Islet precursor cell (in vitro differentiated cells): ENCODE data around the gene FASN.

Experiments
- DNase-seq: peaks from one replicate; pipeline ENCODE4 v3.0.0-alpha.2; 2018

The FASN gene

GRCh38 chr17:82117139-82118090 is 19.4 kb upstream of the FASN start:
- peak; percentile 50 for DNase-seq

DNA sequence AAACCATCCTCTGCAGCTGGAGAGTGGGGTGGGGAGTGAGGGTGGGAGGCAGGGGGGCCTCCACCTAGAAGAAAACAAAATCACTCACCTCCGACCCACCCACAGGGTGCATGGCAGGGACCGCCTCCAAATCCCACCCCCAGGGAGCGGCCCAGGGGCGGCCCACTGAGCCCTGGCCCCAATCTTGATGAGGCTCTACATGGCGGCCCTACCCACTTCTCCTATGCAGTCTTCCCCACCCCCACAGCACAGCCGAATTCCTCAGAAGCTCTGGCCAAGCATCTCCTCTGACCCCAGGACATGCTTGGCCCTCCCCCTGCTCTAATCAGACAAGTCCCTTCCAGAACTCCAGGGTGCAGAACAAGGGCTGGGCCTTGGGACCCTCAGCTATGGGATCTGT is 18.2 kb upstream of the FASN start:
- DNase-seq = no peak

- DNase-seq = no peak
These were observed 16.8 kb upstream of the FASN start for GRCh38 chr17:82114872-82115271.

DNA sequence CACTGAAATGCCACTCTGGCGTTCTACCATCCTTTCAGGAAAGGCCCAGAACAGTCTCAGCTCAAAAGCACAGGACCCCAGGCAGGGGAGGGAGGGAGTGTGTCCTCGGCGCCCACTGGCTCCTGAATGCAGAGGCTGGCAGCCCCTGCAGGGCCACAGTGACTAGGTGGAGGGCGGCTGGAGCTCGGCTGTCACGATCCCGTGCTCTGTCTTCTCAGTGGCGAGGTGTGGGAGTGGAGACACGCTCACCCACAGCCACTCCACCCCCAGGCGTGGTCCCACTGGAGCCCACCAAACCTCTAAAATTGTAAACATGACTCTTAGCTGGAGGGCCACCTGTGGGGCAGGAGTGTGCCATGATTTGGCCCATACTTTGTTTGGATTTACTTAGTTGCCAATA is 16.4 kb upstream of the FASN start:
- DNase-seq = no peak

- DNase-seq = no peak
These were observed 15.9 kb upstream of the FASN start for GRCh38 chr17:82113941-82114340.

- DNase-seq = no peak
These were observed 15.4 kb upstream of the FASN start for GRCh38 chr17:82113422-82113821.

DNA sequence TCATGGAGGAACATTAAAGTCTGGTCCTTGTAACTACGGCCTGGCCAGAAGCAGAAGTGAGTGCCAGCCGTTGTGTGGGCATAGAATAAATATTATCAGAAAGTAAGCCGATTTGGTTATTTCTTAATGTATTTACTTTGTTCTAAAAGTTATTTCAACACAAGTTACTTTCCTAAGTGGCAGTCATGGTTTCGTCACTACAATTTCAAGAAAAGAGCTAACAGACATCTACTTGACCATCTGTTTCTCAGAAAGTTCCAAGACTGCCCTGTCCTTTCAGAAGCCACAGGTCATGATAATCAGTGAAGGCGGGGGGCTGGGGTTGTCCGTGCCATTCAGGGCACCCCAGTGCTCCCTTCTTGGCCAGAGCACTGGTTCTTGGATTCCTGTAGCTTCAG is 14.9 kb upstream of the FASN start:
- no peak for DNase-seq

- no peak for DNase-seq
These were observed 14.3 kb upstream of the FASN start for GRCh38 chr17:82112181-82112913.

GRCh38 chr17:82110298-82110697 is 12.3 kb upstream of the FASN start:
- no peak for DNase-seq

DNA sequence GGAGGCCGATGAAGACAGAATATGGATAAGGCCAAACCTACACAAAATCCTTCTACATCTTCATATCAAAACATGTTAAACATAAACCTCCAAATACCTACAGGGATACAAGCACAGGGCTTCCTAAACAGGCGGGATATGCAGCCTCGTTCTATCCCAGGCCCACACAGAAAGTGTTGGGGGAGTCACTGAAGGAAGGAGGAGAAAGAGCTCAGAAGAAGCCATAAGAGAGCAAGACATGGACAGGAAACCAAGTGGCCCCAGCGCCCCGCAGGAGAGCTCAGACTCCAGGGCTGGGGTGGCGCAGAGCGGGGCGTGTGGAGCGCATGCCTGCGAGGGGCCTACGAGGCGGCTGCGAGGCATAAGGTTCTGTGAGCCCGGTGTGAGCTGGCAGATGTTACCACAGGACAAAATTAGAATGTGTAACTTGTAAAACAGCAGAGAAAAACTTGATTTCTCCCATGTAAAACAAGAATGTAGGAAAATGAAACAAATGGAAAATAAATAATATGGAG is 11.0 kb upstream of the FASN start:
- no peak for DNase-seq

- DNase-seq = no peak
These were observed 10.5 kb upstream of the FASN start for GRCh38 chr17:82108496-82108945.

DNA sequence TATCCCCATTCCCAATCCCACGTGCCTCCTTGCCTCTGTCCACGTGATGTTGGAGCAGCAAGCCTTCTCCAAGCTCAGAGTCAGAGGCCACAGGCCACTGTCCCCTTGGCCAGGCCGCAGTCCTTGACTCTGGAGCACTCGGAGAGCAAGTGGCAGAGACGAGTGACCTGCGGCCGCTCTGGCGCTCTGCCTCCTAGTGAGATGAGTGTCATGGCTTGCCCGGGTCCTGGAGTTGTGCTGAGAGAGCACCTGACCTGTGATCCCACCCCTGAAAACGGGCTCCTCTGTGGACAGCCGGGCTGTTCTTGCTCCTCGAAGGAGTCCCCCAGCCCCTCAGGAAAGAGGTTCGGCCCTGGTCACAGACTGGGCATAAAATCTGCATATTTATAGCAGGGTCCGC is 10.0 kb upstream of the FASN start:
- DNase-seq = no peak

DNA sequence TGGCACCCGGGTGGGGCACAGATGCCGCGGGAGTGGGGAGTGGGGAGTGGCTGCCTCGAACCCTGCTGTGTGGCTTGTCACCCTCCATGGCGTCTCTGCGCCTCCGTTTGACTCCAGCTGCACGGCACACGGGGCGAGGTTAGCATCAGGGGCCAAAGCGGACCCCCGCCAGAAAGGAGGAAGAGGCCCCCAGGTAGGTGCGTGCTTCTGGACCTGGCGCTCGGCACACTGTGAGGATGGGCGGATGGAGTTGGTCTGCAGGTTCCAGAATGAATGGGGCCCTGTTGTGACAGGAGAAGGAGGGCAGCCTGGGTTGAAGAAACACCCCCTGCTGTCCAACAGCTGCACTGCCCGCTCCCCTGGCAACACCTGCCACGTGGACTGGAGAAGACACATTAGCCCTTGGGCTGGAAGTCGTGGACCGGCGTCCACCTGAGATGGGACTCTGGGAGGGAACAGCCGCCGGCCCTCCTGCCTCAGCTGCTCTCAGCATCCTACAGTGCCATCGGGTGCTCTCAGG is 9.4 kb upstream of the FASN start:
- DNase-seq = no peak

- DNase-seq = no peak
These were observed 8.8 kb upstream of the FASN start for GRCh38 chr17:82106688-82107305.

DNA sequence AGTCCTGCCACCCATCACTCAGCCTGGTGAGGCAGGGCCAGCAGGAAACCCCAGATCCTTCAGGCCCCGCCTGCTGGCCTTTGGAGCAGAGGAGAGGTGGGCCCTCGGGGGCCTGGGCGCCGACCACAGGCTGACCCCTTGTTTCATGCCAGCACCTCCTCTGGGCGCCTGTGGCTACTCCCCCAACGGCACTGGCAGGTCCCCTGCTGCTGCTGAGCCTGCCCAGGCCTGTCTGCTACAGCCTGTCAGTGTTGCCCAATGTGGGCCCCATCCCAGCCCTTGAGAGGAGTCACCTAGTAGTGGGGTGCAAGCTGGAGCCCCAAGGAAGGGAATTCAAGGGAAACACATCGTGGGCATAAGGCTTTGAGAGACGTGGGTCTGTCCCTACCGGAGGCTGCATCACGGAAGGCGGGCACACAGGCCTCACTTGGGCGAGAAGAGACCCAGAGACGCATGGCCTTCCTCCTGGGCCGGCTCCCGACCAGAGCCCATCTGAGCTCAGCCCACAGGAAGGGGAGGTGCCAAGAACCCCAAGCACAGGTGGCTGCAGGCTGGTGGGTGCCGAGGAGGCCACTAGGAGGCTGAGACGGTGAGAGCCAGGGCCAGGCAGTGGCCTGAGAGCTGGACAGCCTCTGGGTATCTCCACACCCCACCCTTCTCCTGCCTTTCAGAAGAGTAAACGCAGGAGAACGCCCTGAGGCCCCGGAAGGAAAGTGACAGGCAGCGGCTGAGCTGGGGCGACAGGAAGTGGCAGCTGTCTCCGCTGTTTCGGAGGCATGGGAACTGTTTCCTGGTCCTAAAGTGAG is 8.0 kb upstream of the FASN start:
- DNase-seq = peak; percentile 99

- DNase-seq = no peak
These were observed 7.4 kb upstream of the FASN start for GRCh38 chr17:82105417-82105881.

GRCh38 chr17:82104797-82105416 is 6.9 kb upstream of the FASN start:
- DNase-seq = no peak

DNA sequence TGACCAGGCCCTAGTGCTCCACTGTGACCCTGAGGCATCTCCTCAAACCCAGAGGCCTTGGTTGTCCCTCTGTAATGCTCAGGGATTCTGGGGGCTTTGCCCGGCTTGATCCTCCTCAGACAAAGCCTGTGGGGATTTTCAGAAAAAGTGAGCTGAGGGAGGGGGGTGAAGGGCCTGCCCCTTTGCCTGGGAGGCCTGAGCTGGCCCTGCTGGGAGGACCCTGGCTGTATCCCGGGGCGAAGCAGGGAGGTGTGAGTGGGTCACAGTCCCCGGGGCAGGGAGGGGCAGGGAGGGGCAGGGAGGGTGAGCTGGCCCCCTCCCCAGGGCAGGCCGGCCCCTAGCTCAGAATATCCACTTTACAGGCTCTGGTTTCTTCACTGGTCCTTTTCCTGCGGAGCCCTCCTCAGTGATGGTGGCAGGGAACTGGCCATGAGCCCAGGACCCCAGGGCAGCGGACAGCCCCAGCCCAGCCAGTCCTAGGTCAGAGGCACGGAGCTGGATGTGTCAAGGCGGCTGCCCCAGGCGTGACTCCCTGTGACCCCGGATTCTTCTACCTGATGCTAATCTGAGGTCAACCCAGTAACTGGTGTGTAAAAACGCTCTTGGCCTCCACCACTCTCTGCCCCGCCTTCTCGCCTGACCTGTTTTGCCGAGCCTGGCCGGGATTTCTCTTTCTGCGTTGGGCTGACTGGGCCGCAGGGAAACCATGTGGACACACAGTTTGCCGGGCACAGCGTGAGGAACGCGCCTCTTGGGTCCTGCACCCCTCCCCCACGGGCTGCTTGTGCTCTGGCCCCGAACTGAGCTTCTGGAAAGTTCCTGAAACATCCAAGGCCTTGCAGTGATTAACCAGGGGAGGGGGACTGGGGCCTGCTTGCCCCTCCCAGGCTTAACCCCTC is 5.8 kb upstream of the FASN start:
- DNase-seq = peak; percentile 98

DNA sequence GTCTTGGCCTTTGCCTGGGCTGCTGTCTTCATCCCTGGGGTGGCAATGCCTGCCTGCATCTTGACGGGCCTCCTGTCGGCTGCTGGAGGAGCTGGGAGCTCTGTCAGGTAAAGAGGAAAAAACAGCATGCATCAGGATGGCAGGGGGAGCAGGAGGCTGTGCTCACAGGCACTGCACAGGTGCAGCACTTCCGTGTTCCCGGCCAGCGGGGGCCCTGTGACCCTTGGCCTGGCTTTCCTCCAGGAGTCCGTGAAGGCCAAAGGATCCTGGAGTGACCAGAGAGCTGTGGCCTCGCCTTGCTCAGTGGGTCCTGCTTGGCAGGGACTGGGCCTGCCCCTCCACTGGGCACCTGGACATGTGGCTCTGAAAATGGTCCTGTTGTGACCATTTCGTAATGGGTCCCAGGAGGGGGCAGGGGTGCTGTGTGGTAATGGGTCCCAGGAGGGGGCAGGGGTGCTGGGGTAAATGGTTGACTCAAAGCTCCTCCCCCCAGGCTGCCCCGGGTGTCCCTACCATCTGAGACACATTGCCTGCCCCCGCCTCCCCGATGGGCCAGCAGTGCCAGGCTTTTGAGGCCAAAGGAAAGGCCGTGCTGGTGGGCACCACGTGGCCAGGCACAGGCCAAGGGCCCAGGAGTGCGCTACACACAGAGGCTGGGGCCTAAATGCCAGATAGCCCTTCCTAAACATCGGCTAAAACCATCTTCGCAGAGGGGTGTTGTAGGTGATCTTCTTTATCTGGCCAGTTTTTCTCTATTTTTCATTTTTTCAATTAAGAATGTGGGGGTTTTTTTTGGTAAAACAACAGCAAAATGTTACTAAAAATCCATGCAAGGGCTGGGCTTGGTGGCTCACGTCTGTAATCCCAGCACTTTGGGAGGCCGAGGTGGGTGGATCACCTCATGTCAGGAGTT is 4.0 kb upstream of the FASN start:
- DNase-seq = no peak
